ENCODE data around the gene NECAB3. TPM values are rescaled to one million over a fixed set of nuclear protein-coding genes. Genes with fewer than 3 reads are reported as not detected.

NECAB3 gene
- total and polyA plus RNA-seq, 2 of the 13 experiments (the other 11 are each of a cell fraction or from before 2014, with no cell fraction given) = 61.5 to 65.5 TPM

- Histone ChIP-seq H3K27me3 (ENCODE audit: control insufficient read depth in 1 of 2, insufficient read depth in 2 of 2, low read length in 2 of 2) (no peaks in the 10 kb centered on the region), H3K27ac (ENCODE audit: extremely low read length, insufficient read depth, low read length) (no peak overlapping the region), H3K36me3 (replicated peaks in 1 of 2; ENCODE audit: control insufficient read depth in 1 of 2, insufficient read depth in 2 of 2, low read length in 2 of 2) (peaks cover 9 to 28% of the 10 kb centered on the region in 2 experiments; a peak in 4 of 5 replicates), H3K79me2 (ENCODE audit: insufficient read depth, low read length) (peaks cover 21% of the 10 kb centered on the region), H3K9me3 (ENCODE audit: low read length) (no peaks in the 10 kb centered on the region), H2AFZ (ENCODE audit: low read length) (no peak overlapping the region), H3K4me2 (ENCODE audit: low read depth, low read length) (no peak overlapping the region), H4K20me1 (ENCODE audit: insufficient read depth, low read length) (no peaks in the 10 kb centered on the region), H3K9ac (ENCODE audit: insufficient read depth, low read depth, low read length) (no peak overlapping the region), H3K4me1 (ENCODE audit: insufficient read depth, low read length) (peaks cover 19% of the 10 kb centered on the region), H3K4me3 (replicated peaks in 1 of 3; ENCODE audit: insufficient read depth in 1 of 3, low read depth in 2 of 3, low read length in 3 of 3) (no peak overlapping the region)
- FAIRE-seq = peak; percentile 48
- intact Hi-C loops (cut with micrococcal nuclease; ENCODE audit: unreplicated experiment) (no loop called here), in situ Hi-C loops (cut with HindIII; ENCODE audit: extremely low pct_ligation_motif_present, low pct_unique_long_range_greater_than_20kb) (no loop called here)
- TF ChIP-seq ZMYM3 (CRISPR knock-in tag; IDR thresholded peaks at IDR 0.05) (0 out of 2 replicates have a peak, but pooled peaks have one; percentile 36), ZNF264 (CRISPR knock-in tag; IDR thresholded peaks at IDR 0.05) (no peak), SIX1 (CRISPR knock-in tag; IDR thresholded peaks at IDR 0.05; ENCODE audit: borderline replicate concordance) (no peak), GZF1 (CRISPR knock-in tag; IDR thresholded peaks at IDR 0.05) (no peak), ZNF34 (CRISPR knock-in tag; IDR thresholded peaks at IDR 0.05; ENCODE audit: borderline replicate concordance) (no peak), ZFP36 (IDR thresholded peaks at IDR 0.05; ENCODE audit: borderline replicate concordance, low read depth, low read length, partially characterized antibody) (no peak), ZNF629 (CRISPR knock-in tag; conservative IDR thresholded peaks at IDR 0.05) (peak; percentile 88), YEATS4 (CRISPR knock-in tag; IDR thresholded peaks at IDR 0.05; ENCODE audit: borderline replicate concordance) (no peak), IKZF1 (IDR thresholded peaks at IDR 0.05) (no peak), FOXA3 (CRISPR knock-in tag; IDR thresholded peaks at IDR 0.05) (no peak)
- ChIA-PET POLR2A (interaction anchor here (0.6 to 1.9 kb wide), 3 partner anchors 18 to 312 kb away, joined by 3 to 5 read pairs (median 3); partner anchors contain the start of gene RALY), CTCF (ENCODE audit: low intra/inter-chr PET ratio, low total read pairs) (no interaction called here)
- no peak for ATAC-seq
- WGBS (ENCODE audit: low lambda C conversion rate) = 97% methylated on average over 5 of the region's 5 CpGs
- no peak for DNase-seq (ENCODE audit: low spot score)
- no TSS peak for BruUV-seq (replicated peaks)
These were observed 7.1 kb upstream of the NECAB3 start for GRCh38 chr20:33681288-33681687.

- no TSS peak for BruUV-seq (replicated peaks)
These were observed 6.5 kb upstream of the NECAB3 start for GRCh38 chr20:33680686-33681085.

More at GRCh38 chr20:33680686-33681085, 6.5 kb upstream of the NECAB3 start:
- no peak overlapping the region for H2AFZ ChIP-seq (ENCODE audit: low read length)
- no peak overlapping the region for H3K9ac ChIP-seq (ENCODE audit: insufficient read depth, low read depth, low read length)
- TF ChIP-seq BRCA1 (CRISPR knock-in tag; IDR thresholded peaks at IDR 0.05) (no peak), EEA1 (CRISPR knock-in tag; IDR thresholded peaks at IDR 0.05; ENCODE audit: borderline replicate concordance) (no peak), MIXL1 (CRISPR knock-in tag; IDR thresholded peaks at IDR 0.05) (no peak), ZNF616 (CRISPR knock-in tag; IDR thresholded peaks at IDR 0.05; ENCODE audit: low read depth) (no peak), MAFF (IDR thresholded peaks at IDR 0.05; ENCODE audit: low read depth, low read length) (no peak)
- peaks cover 9 to 28% of the 10 kb centered on the region in 2 experiments; a peak in 4 of 5 replicates for H3K36me3 ChIP-seq (replicated peaks in 1 of 2; ENCODE audit: control insufficient read depth in 1 of 2, insufficient read depth in 2 of 2, low read length in 2 of 2)
- intact Hi-C loops (cut with micrococcal nuclease; ENCODE audit: unreplicated experiment) = no loop called here
- POLR2A ChIA-PET = interaction anchor here (1.0 to 1.9 kb wide), 2 partner anchors 17 to 313 kb away, joined by 3 to 5 read pairs; partner anchors contain the start of gene RALY
- H3K4me2 ChIP-seq (ENCODE audit: low read depth, low read length) = no peak overlapping the region
- FAIRE-seq (no peak), ATAC-seq (no peak), DNase-seq (ENCODE audit: low spot score) (no peak)
- WGBS (ENCODE audit: low lambda C conversion rate) = 95% methylated on average over 2 of the region's 2 CpGs
- no peaks in the 10 kb centered on the region for H3K9me3 ChIP-seq (ENCODE audit: low read length)
- peaks cover 21% of the 10 kb centered on the region for H3K79me2 ChIP-seq (ENCODE audit: insufficient read depth, low read length)
- CTCF ChIA-PET (ENCODE audit: low intra/inter-chr PET ratio, low total read pairs) = no interaction called here
- in situ Hi-C loops (cut with HindIII; ENCODE audit: extremely low pct_ligation_motif_present, low pct_unique_long_range_greater_than_20kb) = no loop called here
- no peak overlapping the region for H3K27ac ChIP-seq (ENCODE audit: extremely low read length, insufficient read depth, low read length)
- H3K27me3 ChIP-seq (ENCODE audit: control insufficient read depth in 1 of 2, insufficient read depth in 2 of 2, low read length in 2 of 2) = no peaks in the 10 kb centered on the region
- H3K4me1 ChIP-seq (ENCODE audit: insufficient read depth, low read length) = peaks cover 23% of the 10 kb centered on the region
- no peaks in the 10 kb centered on the region for H4K20me1 ChIP-seq (ENCODE audit: insufficient read depth, low read length)
- no peak overlapping the region for H3K4me3 ChIP-seq (replicated peaks in 1 of 3; ENCODE audit: insufficient read depth in 1 of 3, low read depth in 2 of 3, low read length in 3 of 3)
